Measurements from ENCODE around the gene MYO10.

DNA sequence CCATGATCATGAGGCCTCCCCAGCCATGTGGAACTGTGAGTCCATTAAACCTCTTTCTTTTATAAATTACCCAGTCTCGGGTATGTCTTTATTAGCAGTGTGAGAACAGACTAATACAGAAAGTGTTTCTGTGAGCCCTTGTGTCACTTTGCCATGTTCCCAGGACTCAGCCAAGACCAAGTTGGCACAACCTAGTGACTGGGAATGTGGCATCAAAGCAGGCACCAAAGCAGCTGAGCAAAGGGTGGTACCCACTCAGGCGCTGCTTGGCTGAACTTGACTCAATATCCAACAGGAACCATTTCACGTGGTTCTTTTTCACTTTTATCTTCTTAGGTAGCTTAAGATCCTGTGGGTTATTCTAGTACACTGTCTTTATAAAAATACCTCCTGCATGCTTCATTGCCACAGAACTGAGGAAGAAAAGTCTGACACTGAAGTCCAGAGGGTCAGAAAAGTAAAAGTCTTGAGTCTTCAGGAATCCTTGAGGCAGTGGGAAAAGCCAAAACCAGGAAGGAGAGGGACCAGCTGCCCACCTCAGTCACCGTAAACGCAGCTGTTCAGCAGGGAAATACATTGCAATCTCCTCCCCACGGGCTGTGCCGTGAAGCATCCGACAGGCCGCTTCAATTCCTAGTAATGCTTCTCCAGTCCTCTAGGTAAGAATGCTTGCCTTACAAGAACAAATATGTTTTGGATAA is 228.8 kb downstream of the MYO10 start:
- TF ChIP-seq, protein P1, sequence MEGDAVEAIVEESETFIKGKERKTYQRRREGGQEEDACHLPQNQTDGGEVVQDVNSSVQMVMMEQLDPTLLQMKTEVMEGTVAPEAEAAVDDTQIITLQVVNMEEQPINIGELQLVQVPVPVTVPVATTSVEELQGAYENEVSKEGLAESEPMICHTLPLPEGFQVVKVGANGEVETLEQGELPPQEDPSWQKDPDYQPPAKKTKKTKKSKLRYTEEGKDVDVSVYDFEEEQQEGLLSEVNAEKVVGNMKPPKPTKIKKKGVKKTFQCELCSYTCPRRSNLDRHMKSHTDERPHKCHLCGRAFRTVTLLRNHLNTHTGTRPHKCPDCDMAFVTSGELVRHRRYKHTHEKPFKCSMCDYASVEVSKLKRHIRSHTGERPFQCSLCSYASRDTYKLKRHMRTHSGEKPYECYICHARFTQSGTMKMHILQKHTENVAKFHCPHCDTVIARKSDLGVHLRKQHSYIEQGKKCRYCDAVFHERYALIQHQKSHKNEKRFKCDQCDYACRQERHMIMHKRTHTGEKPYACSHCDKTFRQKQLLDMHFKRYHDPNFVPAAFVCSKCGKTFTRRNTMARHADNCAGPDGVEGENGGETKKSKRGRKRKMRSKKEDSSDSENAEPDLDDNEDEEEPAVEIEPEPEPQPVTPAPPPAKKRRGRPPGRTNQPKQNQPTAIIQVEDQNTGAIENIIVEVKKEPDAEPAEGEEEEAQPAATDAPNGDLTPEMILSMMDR (IDR thresholded peaks at IDR 0.05; ENCODE audit: insufficient read depth, low read depth, low read length), result no peak
- TF ChIP-seq EZH2 (IDR thresholded peaks at IDR 0.05; ENCODE audit: insufficient read depth, low read length), result no peak
